Tibial nerve (tissue), 4 donors: ENCODE measurements around the gene OR2AT4. TPM values are rescaled to one million over a fixed set of nuclear protein-coding genes. Genes with fewer than 3 reads are reported as not detected.

ENCODE experiments used
- DNase-seq, 2 donors: peaks; one replicate each; pipeline ENCODE4 v3.0.0-alpha.2; 2019; ENCODE audit warnings: low spot score in 2 of 2
- H3K27ac ChIP-seq, 4 donors: fragments of 200-600 bp; sonication (generic) in 3 of 4; one replicate each; pipeline ENCODE4 v1.5.1; 2017 to 2019; ENCODE audit warnings: mild to moderate bottlenecking in 1 of 4
- H3K27me3 ChIP-seq, 2 donors: fragments of 200-600 bp; sonication (generic) in 1 of 2; one replicate each; pipeline versions ENCODE4 v1.5.1 to v1.6.0; 2017 to 2019
- H3K36me3 ChIP-seq, 3 donors: fragments of 200-600 bp; sonication (generic); one replicate each; pipeline ENCODE4 v1.5.1; 2018 to 2019
- H3K4me1 ChIP-seq, 4 donors: fragments of 200-600 bp; sonication (generic) in 3 of 4; one replicate each; pipeline ENCODE4 v1.5.1; 2017 to 2019
- H3K4me3 ChIP-seq, 4 donors: fragments of 200-600 bp; sonication (generic) in 3 of 4; one replicate each; pipeline ENCODE4 v1.5.1; 2017 to 2019; ENCODE audit warnings: mild to moderate bottlenecking in 1 of 4, moderate library complexity in 1 of 4
- H3K9me3 ChIP-seq, 4 donors: fragments of 200-600 bp; sonication (generic) in 3 of 4; one replicate each; pipeline ENCODE4 v1.5.1; 2017 to 2019
- CTCF ChIP-seq, 5 experiments: fragments of 200-600 bp in 3 of 5; fragments of 450-650 bp in 2 of 5; sonication (generic) in 3 of 5; IDR thresholded peaks; one replicate each; pipeline ENCODE4 v1.5.1; 2016 to 2019; ENCODE audit warnings: antibody characterized with exemption in 5 of 5, mild to moderate bottlenecking in 3 of 5, moderate library complexity in 2 of 5
- EP300 ChIP-seq, 2 donors: sonication (generic); formaldehyde crosslinking; IDR thresholded peaks; one replicate each; pipeline ENCODE4 v1.6.1; 2017; ENCODE audit warnings: antibody characterized with exemption in 2 of 2, mild to moderate bottlenecking in 1 of 2
- POLR2A ChIP-seq, 2 donors: fragments of 450-650 bp; IDR thresholded peaks; one replicate each; pipeline ENCODE4 v1.6.1; 2017; ENCODE audit warnings: antibody characterized with exemption in 2 of 2, mild to moderate bottlenecking in 2 of 2, moderate library complexity in 2 of 2
- WGBS, 2 donors: methylation state at CpG; one replicate each; pipeline ENCODE4 v1.1.5; 2018; 5-methylcytosine and 5-hydroxymethylcytosine counted together
- total RNA-seq, 4 donors: library from RNA; depleted of rRNA; stranded (reverse); fragments of >200 nt; gene quantifications; one replicate each; pipeline ENCODE4 v1.1.0, GENCODE V29; 2016

Gene OR2AT4
- total RNA-seq, 4 donors from 2014 or later, result 0.87 to 2.3 (median 1.5) TPM

- no peaks in the 10 kb centered on the region for H3K9me3 ChIP-seq
- H3K27me3 ChIP-seq, result no peaks in the 10 kb centered on the region
- H3K4me1 ChIP-seq, result peaks cover 0 to 35% (median 4%) of the 10 kb centered on the region in 4 donors
- TF ChIP-seq POLR2A (IDR thresholded peaks at IDR 0.05) (no peak), EP300 (IDR thresholded peaks at IDR 0.05) (peak in 1 of 2 donors; percentile 51), CTCF (IDR thresholded peaks at IDR 0.05) (peak in 2 of 5 experiments; percentile 26 to 33)
- H3K36me3 ChIP-seq, result no peaks in the 10 kb centered on the region
- H3K27ac ChIP-seq, result no peak overlapping the region
- no peak overlapping the region for H3K4me3 ChIP-seq
- DNase-seq, result peak; percentile 54 to 65
- WGBS, 2 donors, result 45 to 50% methylated on average over 9 to 10 of the region's 10 CpGs
Measured at GRCh38 chr11:75142714-75143419, 46.2 kb upstream of the OR2AT4 start.

- Histone ChIP-seq H3K4me1 (peaks cover 0 to 30% (median 4%) of the 10 kb centered on the region in 4 donors), H3K36me3 (no peaks in the 10 kb centered on the region), H3K9me3 (no peaks in the 10 kb centered on the region), H3K27ac (no peak overlapping the region), H3K4me3 (no peak overlapping the region), H3K27me3 (no peaks in the 10 kb centered on the region)
- no peak for DNase-seq
- 46 to 61% methylated on average over 6 of the region's 6 CpGs for WGBS, 2 donors
- TF ChIP-seq EP300 (IDR thresholded peaks at IDR 0.05), result no peak
- no peak for TF ChIP-seq CTCF (IDR thresholded peaks at IDR 0.05)
- TF ChIP-seq POLR2A (IDR thresholded peaks at IDR 0.05), result no peak
Measured at GRCh38 chr11:75141166-75141565, 44.5 kb upstream of the OR2AT4 start.

- H3K27me3 ChIP-seq, result no peaks in the 10 kb centered on the region
- H3K36me3 ChIP-seq, result no peaks in the 10 kb centered on the region
- H3K4me1 ChIP-seq, result peaks cover 0 to 30% (median 4%) of the 10 kb centered on the region in 4 donors
- no peak overlapping the region for H3K4me3 ChIP-seq
- no peak overlapping the region for H3K27ac ChIP-seq
- WGBS, 2 donors, result 36 to 39% methylated on average over 21 to 22 of the region's 22 CpGs
- peak; percentile 60 to 76 for DNase-seq
- H3K9me3 ChIP-seq, result no peaks in the 10 kb centered on the region
- TF ChIP-seq POLR2A (IDR thresholded peaks at IDR 0.05) (no peak), CTCF (IDR thresholded peaks at IDR 0.05) (peak; percentile 75 to 94 (median 87)), EP300 (IDR thresholded peaks at IDR 0.05) (no peak)
Measured at GRCh38 chr11:75140269-75141138, 43.8 kb upstream of the OR2AT4 start.

- H3K4me1 ChIP-seq, result peaks cover 0 to 8% (median 0%) of the 10 kb centered on the region in 4 donors
- H3K27me3 ChIP-seq, result no peaks in the 10 kb centered on the region
- H3K4me3 ChIP-seq, result no peak overlapping the region
- peak overlapping the region in 2 of 4 donors; percentile 55 to 66 for H3K27ac ChIP-seq
- 81 to 95% methylated on average over 1 of the region's 1 CpG for WGBS, 2 donors
- TF ChIP-seq CTCF (IDR thresholded peaks at IDR 0.05), result no peak
- TF ChIP-seq POLR2A (IDR thresholded peaks at IDR 0.05), result no peak
- no peak for TF ChIP-seq EP300 (IDR thresholded peaks at IDR 0.05)
- no peaks in the 10 kb centered on the region for H3K9me3 ChIP-seq
- no peaks in the 10 kb centered on the region for H3K36me3 ChIP-seq
- DNase-seq, result no peak
Measured at GRCh38 chr11:75135651-75136050, 39.0 kb upstream of the OR2AT4 start.
